H9 (cell line): ENCODE measurements around the gene EIF4E2. TPM values are rescaled to one million over a fixed set of nuclear protein-coding genes. Genes with fewer than 3 reads are reported as not detected.

ENCODE experiments used
- DNase-seq: peaks from one replicate; pipeline ENCODE4 v3.0.0-alpha.2; 2017
- H2AFZ ChIP-seq: one replicate; pipeline ENCODE4 v1.6.1; 2013; ENCODE audit warnings: mild to moderate bottlenecking, low read length, control low read depth, moderate library complexity
- H2AK5ac ChIP-seq: 2 replicates; pipeline ENCODE4 v1.6.1; 2013; ENCODE audit warnings: low read length, control low read depth, mixed read lengths; ENCODE audit not compliant: insufficient read length
- H2BK120ac ChIP-seq: one replicate; pipeline ENCODE4 v1.6.1; 2013; ENCODE audit warnings: low read depth, mild to moderate bottlenecking, low read length, control low read depth, inconsistent platforms; ENCODE audit not compliant: poor library complexity, severe bottlenecking
- H2BK12ac ChIP-seq: 2 replicates; pipeline ENCODE4 v1.6.1; 2013; ENCODE audit warnings: low read length, control low read depth, mixed read lengths, low read depth; ENCODE audit not compliant: insufficient read length
- H2BK15ac ChIP-seq: 2 replicates; pipeline ENCODE4 v1.6.1; 2013; ENCODE audit warnings: low read depth, low read length, control low read depth
- H2BK20ac ChIP-seq: one replicate; pipeline ENCODE4 v1.6.1; 2013; ENCODE audit warnings: low read depth, mild to moderate bottlenecking, low read length, control low read depth, inconsistent platforms; ENCODE audit not compliant: poor library complexity, severe bottlenecking
- H2BK5ac ChIP-seq: 2 replicates; pipeline ENCODE4 v1.6.1; 2013; ENCODE audit warnings: low read length, control low read depth, mixed read lengths; ENCODE audit not compliant: insufficient read length
- H3K14ac ChIP-seq: 2 replicates; pipeline ENCODE4 v1.6.1; 2013; ENCODE audit warnings: low read length, control low read depth; ENCODE audit not compliant: insufficient read depth
- H3K18ac ChIP-seq: 2 replicates; pipeline ENCODE4 v1.6.1; 2013; ENCODE audit warnings: low read depth, mild to moderate bottlenecking, mixed read lengths, low read length, control low read depth; ENCODE audit not compliant: insufficient read length
- H3K23ac ChIP-seq: 2 replicates; pipeline ENCODE4 v1.6.1; 2013; ENCODE audit warnings: low read length, control low read depth, mixed read lengths, low read depth; ENCODE audit not compliant: insufficient read length
- H3K23me2 ChIP-seq: 2 replicates; pipeline ENCODE4 v1.6.1; 2013; ENCODE audit warnings: low read depth, mild to moderate bottlenecking, mixed read lengths, low read length, control low read depth; ENCODE audit not compliant: insufficient read length, poor library complexity, severe bottlenecking
- H3K27ac ChIP-seq: 2 replicates; pipeline ENCODE4 v1.5.1; 2013; ENCODE audit warnings: low read length, control low read depth, mixed read lengths, low read depth; ENCODE audit not compliant: insufficient read length
- H3K27me3 ChIP-seq: 2 replicates; pipeline ENCODE4 v1.6.1; 2013; ENCODE audit warnings: low read length, control low read depth, inconsistent platforms; ENCODE audit not compliant: insufficient read depth
- H3K4ac ChIP-seq: 2 replicates; pipeline ENCODE4 v1.6.1; 2013; ENCODE audit warnings: low read depth, mild to moderate bottlenecking, control low read depth, inconsistent platforms, low read length, moderate library complexity
- H3K4me1 ChIP-seq: 2 replicates; pipeline ENCODE4 v1.6.1; 2013; ENCODE audit warnings: low read length, control low read depth, inconsistent platforms; ENCODE audit not compliant: insufficient read depth
- H3K4me2 ChIP-seq: 2 replicates; pipeline ENCODE4 v1.6.1; 2013; ENCODE audit warnings: low read length, control low read depth, mixed read lengths; ENCODE audit not compliant: insufficient read length, insufficient read depth
- H3K56ac ChIP-seq: 2 replicates; pipeline ENCODE4 v1.6.1; 2013; ENCODE audit warnings: low read depth, mild to moderate bottlenecking, mixed read lengths, low read length, control low read depth; ENCODE audit not compliant: insufficient read length
- H3K79me1 ChIP-seq: 2 replicates; pipeline ENCODE4 v1.6.1; 2013; ENCODE audit warnings: low read depth, mild to moderate bottlenecking, moderate library complexity, low read length, control low read depth, inconsistent platforms; ENCODE audit not compliant: insufficient read depth, poor library complexity, severe bottlenecking
- H3K79me2 ChIP-seq: 2 replicates; pipeline ENCODE4 v1.6.1; 2013; ENCODE audit warnings: low read length, control low read depth, inconsistent platforms; ENCODE audit not compliant: insufficient read depth
- H3K9ac ChIP-seq: 2 replicates; pipeline ENCODE4 v1.6.1; 2013; ENCODE audit warnings: low read length, control low read depth, mixed read lengths; ENCODE audit not compliant: insufficient read length; ENCODE audit errors: extremely low read depth
- H3K9me3 ChIP-seq: one replicate; pipeline ENCODE4 v1.6.1; 2013; ENCODE audit warnings: low read depth, low read length, inconsistent platforms; ENCODE audit not compliant: control insufficient read depth
- H3T11ph ChIP-seq: one replicate; pipeline ENCODE4 v1.6.1; 2013; ENCODE audit warnings: mild to moderate bottlenecking, low read length, control low read depth, inconsistent platforms
- H4K20me1 ChIP-seq: one replicate; pipeline ENCODE4 v1.6.1; 2013; ENCODE audit not compliant: control insufficient read depth, insufficient read length, insufficient read depth
- H4K5ac ChIP-seq: 2 replicates; pipeline ENCODE4 v1.6.1; 2013; ENCODE audit warnings: low read depth, mild to moderate bottlenecking, mixed read lengths, low read length, control low read depth; ENCODE audit not compliant: insufficient read length
- H4K8ac ChIP-seq: replicated peaks from 2 replicates; pipeline ENCODE4 v1.6.1; 2013; ENCODE audit warnings: low read length, control low read depth, mixed read lengths, low read depth; ENCODE audit not compliant: insufficient read length
- H4K91ac ChIP-seq: 2 replicates; pipeline ENCODE4 v1.6.1; 2013; ENCODE audit warnings: low read depth, mild to moderate bottlenecking, moderate library complexity, mixed read lengths, low read length, control low read depth; ENCODE audit not compliant: insufficient read length
- H3K27ac Mint-ChIP-seq, 3 experiments: 2 replicates in 2 of 3; 3 replicates in 1 of 3; pipeline ENCODE4 v1.8.0; 2020 to 2021; ENCODE audit warnings: mixed read lengths in 3 of 3, mild to moderate bottlenecking in 1 of 3, moderate library complexity in 1 of 3
- H3K27me3 Mint-ChIP-seq: 2 replicates; pipeline ENCODE4 v1.8.0; 2021; ENCODE audit warnings: low read depth, mild to moderate bottlenecking, moderate library complexity, mixed read lengths
- H3K36me3 Mint-ChIP-seq, 3 experiments: 2 replicates in 2 of 3; 3 replicates in 1 of 3; pipeline ENCODE4 v1.8.0; 2020 to 2021; ENCODE audit warnings: low read depth in 3 of 3, mixed read lengths in 3 of 3; ENCODE audit not compliant: insufficient read depth in 1 of 3
- H3K4me1 Mint-ChIP-seq, 2 experiments: 2 replicates each; pipeline ENCODE4 v1.8.0; 2020; ENCODE audit warnings: mixed read lengths in 2 of 2
- H3K4me3 Mint-ChIP-seq, 2 experiments: 2 replicates in 1 of 2; 3 replicates in 1 of 2; pipeline ENCODE4 v1.8.0; 2020 to 2021; ENCODE audit warnings: mild to moderate bottlenecking in 2 of 2, mixed read lengths in 2 of 2, moderate library complexity in 1 of 2
- H3K9me3 Mint-ChIP-seq, 2 experiments: 2 replicates in 1 of 2; 3 replicates in 1 of 2; pipeline ENCODE4 v1.8.0; 2020; ENCODE audit warnings: mild to moderate bottlenecking in 2 of 2, mixed read lengths in 2 of 2, moderate library complexity in 1 of 2
- CTCF ChIP-seq: fragments of 200-600 bp; sonication (generic); conservative IDR thresholded peaks from 3 replicates; pipeline ENCODE4 v1.8.0; 2021; ENCODE audit warnings: antibody characterized with exemption, mild to moderate bottlenecking
- total RNA-seq: library from RNA; stranded (reverse); gene quantifications from 2 replicates; pipeline ENCODE4 v1.2.1, GENCODE V29; 2021

EIF4E2 gene
- total RNA-seq, 1 experiment from 2014 or later = 109 TPM

DNA sequence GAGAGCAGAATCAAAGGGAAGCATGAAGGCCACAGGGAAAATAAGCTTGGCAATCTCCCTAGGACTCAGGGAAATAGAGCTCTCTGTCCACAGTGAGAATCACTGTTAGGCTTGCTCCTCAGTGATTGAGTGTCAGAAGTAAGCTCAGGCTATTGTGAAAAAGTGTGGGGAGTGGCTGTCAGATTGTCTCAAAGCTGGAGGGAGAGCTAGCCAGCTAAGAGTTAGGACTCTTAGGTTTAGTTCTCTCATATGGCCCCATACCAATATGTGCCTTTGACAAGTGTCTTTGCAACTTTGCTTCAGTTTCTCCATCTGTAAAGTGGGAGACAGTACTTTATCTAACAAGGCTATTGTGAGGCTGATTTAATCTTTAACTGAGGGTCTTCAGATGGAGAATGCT lies 17.2 kb downstream of the EIF4E2 start:
- Histone ChIP-seq H2BK15ac (no peak overlapping the region), H3K56ac (no peak overlapping the region), H4K5ac (no peak overlapping the region), H3K79me2 (no peaks in the 10 kb centered on the region), H2BK5ac (no peak overlapping the region), H3K79me1 (no peaks in the 10 kb centered on the region), H3K27ac (no peak overlapping the region), H3K23me2 (no peaks in the 10 kb centered on the region), H3K9me3 (no peaks in the 10 kb centered on the region), H3T11ph (no peak overlapping the region), H3K14ac (no peak overlapping the region), H3K4me1 (no peaks in the 10 kb centered on the region), H3K23ac (no peak overlapping the region), H3K27me3 (no peaks in the 10 kb centered on the region), H3K4ac (no peak overlapping the region), H2BK120ac (no peak overlapping the region), H4K20me1 (no peaks in the 10 kb centered on the region), H2BK12ac (no peak overlapping the region), H2AK5ac (no peak overlapping the region), H3K18ac (no peak overlapping the region), H2BK20ac (no peak overlapping the region), H3K9ac (no peak overlapping the region), H3K4me2 (no peak overlapping the region), H4K91ac (no peak overlapping the region), H4K8ac (no peak overlapping the region), H2AFZ (no peak overlapping the region)
- H3K9me3 Mint-ChIP-seq = no peaks in the 10 kb centered on the region
- H3K27me3 Mint-ChIP-seq = no peaks in the 10 kb centered on the region
- H3K4me1 Mint-ChIP-seq = peaks cover 7 to 9% of the 10 kb centered on the region in 2 experiments; a peak in 3 of 4 replicates
- no peak for DNase-seq
- H3K27ac Mint-ChIP-seq = no peak overlapping the region
- peaks cover 42 to 87% (median 75%) of the 10 kb centered on the region in 3 experiments; a peak in 6 of 7 replicates for H3K36me3 Mint-ChIP-seq
- no peak for TF ChIP-seq CTCF
- no peak overlapping the region for H3K4me3 Mint-ChIP-seq
